Osteoblast (primary cell): Measurements from ENCODE around the gene TRIM40. TPM values are rescaled to one million over a fixed set of nuclear protein-coding genes. Genes with fewer than 3 reads are reported as not detected.
"Not testable (repeated sequence)": the region's sequence is repeated elsewhere in the genome, so short reads cannot be mapped to it uniquely, and the experiment has no call there.

Experiments used
- DNase-seq: peaks from one replicate; pipeline ENCODE4 v3.0.0; 2011; ENCODE audit warnings: low spot score, mixed read lengths; ENCODE audit not compliant: insufficient read length; ENCODE audit errors: missing footprints
- H2AFZ ChIP-seq: 2 replicates; pipeline ENCODE4 v1.6.0; 2011; ENCODE audit warnings: mild to moderate bottlenecking, low read length
- H3K27ac ChIP-seq: 2 replicates; pipeline ENCODE4 v1.5.1; 2011; ENCODE audit warnings: mild to moderate bottlenecking, low read depth, low read length, moderate library complexity
- H3K27me3 ChIP-seq: 2 replicates; pipeline ENCODE4 v1.6.0; 2012; ENCODE audit warnings: mild to moderate bottlenecking, control low read depth, inconsistent platforms, low read length, moderate library complexity; ENCODE audit not compliant: insufficient read depth
- H3K36me3 ChIP-seq: 2 replicates; pipeline ENCODE4 v1.5.1; 2011; ENCODE audit warnings: mild to moderate bottlenecking, low read length, control low read depth, moderate library complexity; ENCODE audit not compliant: insufficient read depth
- H3K4me1 ChIP-seq: 2 replicates; pipeline ENCODE4 v1.5.1; 2011; ENCODE audit warnings: mild to moderate bottlenecking, low read length, control low read depth, moderate library complexity; ENCODE audit not compliant: insufficient read depth
- H3K4me2 ChIP-seq: 2 replicates; pipeline ENCODE4 v1.6.0; 2011; ENCODE audit warnings: mild to moderate bottlenecking, low read length; ENCODE audit not compliant: insufficient read depth
- H3K4me3 ChIP-seq: fragments of 200-600 bp; sonication (generic); 3 replicates; pipeline ENCODE4 v1.5.1; 2012; ENCODE audit warnings: mild to moderate bottlenecking, low read length, inconsistent platforms; ENCODE audit not compliant: insufficient read depth
- H3K79me2 ChIP-seq: 2 replicates; pipeline ENCODE4 v1.6.0; 2012; ENCODE audit warnings: mild to moderate bottlenecking, low read length, control low read depth, inconsistent platforms; ENCODE audit not compliant: insufficient read depth
- H3K9me3 ChIP-seq: 2 replicates; pipeline ENCODE4 v1.5.1; 2011; ENCODE audit warnings: low read depth, low read length, control low read depth
- H4K20me1 ChIP-seq: 2 replicates; pipeline ENCODE4 v1.6.0; 2012; ENCODE audit warnings: mild to moderate bottlenecking, low read length, control low read depth; ENCODE audit not compliant: insufficient read depth
- total RNA-seq: library from RNA; depleted of rRNA; stranded (reverse); fragments of >200 nt; gene quantifications from 2 replicates; pipeline ENCODE4 v1.2.3, GENCODE V29; 2012
- TF ChIP-seq, protein P1 (sequence below): IDR thresholded peaks from 2 replicates; pipeline ENCODE4 v1.5.1; 2011; ENCODE audit warnings: mild to moderate bottlenecking, low read depth, low read length, moderate library complexity; ENCODE audit errors: extremely low read depth

Gene TRIM40
- total RNA-seq, 1 donor, result not detected

DNA sequence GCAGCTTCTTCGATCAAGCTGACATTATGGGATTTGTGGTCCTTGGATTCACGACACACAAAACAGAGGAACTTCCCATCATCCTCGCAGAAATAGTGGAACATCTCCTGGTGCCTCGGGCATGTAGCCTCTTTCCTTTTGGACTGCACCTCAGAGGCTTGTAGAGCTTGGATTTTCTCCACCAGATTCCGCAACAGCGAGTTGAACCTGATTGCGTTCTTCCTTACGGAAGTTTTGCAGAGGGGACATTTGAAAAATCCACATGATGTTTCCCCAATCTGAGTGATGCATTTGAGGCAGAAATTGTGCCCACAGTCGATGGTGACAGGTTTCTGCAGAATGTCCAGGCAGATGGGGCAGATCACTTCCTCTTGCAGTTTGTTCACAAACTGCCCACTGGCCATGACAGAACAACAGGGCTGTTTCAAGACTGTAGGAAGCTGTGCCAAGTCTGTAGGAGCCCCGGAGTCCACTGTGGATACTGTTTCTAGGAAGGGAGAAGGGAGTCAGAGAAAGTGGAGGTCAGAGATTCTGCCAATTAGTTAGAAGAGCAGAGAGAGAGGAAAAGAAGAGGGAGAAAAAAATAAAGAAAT lies 23.4 kb upstream of the TRIM40 start:
- Histone ChIP-seq H3K79me2 (no peaks in the 10 kb centered on the region), H3K4me3 (no peak overlapping the region), H3K4me2 (no peak overlapping the region), H3K27ac (no peak overlapping the region), H3K36me3 (no peaks in the 10 kb centered on the region), H4K20me1 (no peaks in the 10 kb centered on the region), H3K27me3 (peaks cover 51% of the 10 kb centered on the region), H2AFZ (no peak overlapping the region), H3K9me3 (no peaks in the 10 kb centered on the region), H3K4me1 (no peaks in the 10 kb centered on the region)
- TF ChIP-seq, protein P1, sequence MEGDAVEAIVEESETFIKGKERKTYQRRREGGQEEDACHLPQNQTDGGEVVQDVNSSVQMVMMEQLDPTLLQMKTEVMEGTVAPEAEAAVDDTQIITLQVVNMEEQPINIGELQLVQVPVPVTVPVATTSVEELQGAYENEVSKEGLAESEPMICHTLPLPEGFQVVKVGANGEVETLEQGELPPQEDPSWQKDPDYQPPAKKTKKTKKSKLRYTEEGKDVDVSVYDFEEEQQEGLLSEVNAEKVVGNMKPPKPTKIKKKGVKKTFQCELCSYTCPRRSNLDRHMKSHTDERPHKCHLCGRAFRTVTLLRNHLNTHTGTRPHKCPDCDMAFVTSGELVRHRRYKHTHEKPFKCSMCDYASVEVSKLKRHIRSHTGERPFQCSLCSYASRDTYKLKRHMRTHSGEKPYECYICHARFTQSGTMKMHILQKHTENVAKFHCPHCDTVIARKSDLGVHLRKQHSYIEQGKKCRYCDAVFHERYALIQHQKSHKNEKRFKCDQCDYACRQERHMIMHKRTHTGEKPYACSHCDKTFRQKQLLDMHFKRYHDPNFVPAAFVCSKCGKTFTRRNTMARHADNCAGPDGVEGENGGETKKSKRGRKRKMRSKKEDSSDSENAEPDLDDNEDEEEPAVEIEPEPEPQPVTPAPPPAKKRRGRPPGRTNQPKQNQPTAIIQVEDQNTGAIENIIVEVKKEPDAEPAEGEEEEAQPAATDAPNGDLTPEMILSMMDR, result no peak
- DNase-seq, result no peak

DNA sequence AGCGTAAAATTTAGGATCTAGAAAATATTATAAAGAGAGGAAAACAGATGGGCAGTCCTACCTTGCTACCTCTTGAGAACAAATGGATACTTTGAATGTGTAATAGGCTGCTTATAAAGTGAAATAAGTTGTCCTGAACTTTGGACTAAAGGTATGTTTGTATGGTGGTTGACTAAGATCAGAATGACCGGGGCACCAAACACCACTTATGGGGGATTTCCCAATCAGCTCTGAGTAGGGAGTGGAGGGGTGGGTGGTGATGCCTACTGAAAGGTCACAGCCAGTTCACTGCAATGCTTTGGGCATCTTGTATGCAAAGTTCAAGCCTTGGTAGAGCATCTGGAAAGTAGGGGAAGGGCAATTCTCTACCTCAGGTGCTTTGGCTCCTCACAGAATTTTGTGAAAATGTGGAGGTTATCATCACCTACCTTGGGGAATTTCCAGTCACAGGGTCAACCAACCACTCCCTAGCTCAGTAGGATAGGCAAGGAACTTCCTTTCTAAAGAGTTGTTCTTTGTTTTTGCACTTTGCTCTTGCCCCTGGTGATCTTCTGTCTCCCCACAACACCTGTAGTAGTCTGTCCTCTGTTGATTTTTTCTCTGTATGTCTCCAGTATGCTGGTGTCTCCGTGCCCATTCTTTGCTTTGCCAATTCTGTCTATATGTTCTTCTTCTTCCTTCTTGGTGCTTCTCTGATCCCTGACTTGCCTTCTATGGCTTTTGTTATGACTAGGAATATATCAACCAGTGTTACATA lies 22.8 kb upstream of the TRIM40 start, which contains the start of gene TRIM31:
Gene TRIM31, minus strand, starts transcription at position 88 of the 757 bp plus-strand sequence. CDS start 285 bp downstream, outside the sequence.
- Histone ChIP-seq H3K4me3 (no peak within 1 kb of the TSS), H3K27ac (no peak within 1 kb of the TSS), H3K36me3 (no peaks in the 10 kb centered on the region), H3K79me2 (no peaks in the 10 kb centered on the region), H3K27me3 (peaks cover 51% of the 10 kb centered on the region), H4K20me1 (no peaks in the 10 kb centered on the region), H2AFZ (no peak within 1 kb of the TSS), H3K9me3 (no peaks in the 10 kb centered on the region), H3K4me1 (no peaks in the 10 kb centered on the region), H3K4me2 (no peak within 1 kb of the TSS)
- TF ChIP-seq, protein P1, result no peak
- DNase-seq, result no peak

DNA sequence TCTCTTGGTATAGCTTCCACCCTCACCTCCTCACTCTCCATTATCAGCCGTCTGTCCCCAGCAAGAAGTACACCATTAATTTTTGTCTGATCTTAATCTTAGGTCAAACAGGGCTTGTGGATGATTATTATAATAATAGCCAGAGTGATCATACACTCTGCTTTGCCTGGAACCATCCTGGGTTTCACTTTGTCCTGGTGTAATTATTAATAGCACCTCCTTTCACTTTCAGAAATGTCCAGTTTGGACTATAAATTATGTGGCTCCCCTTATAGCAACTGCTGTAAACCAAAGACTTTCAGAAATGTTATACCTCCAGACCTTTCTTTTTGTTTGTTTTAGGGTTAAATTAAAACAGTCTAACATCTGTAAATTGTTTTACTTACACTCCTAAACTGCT lies 22.1 kb upstream of the TRIM40 start:
- Histone ChIP-seq H4K20me1 (no peaks in the 10 kb centered on the region), H3K9me3 (no peaks in the 10 kb centered on the region), H3K4me3 (no peak overlapping the region), H3K79me2 (no peaks in the 10 kb centered on the region), H3K4me1 (no peaks in the 10 kb centered on the region), H2AFZ (no peak overlapping the region), H3K4me2 (no peak overlapping the region), H3K27me3 (peaks cover 51% of the 10 kb centered on the region), H3K36me3 (no peaks in the 10 kb centered on the region), H3K27ac (no peak overlapping the region)
- no peak for DNase-seq
- TF ChIP-seq, protein P1, result no peak

DNA sequence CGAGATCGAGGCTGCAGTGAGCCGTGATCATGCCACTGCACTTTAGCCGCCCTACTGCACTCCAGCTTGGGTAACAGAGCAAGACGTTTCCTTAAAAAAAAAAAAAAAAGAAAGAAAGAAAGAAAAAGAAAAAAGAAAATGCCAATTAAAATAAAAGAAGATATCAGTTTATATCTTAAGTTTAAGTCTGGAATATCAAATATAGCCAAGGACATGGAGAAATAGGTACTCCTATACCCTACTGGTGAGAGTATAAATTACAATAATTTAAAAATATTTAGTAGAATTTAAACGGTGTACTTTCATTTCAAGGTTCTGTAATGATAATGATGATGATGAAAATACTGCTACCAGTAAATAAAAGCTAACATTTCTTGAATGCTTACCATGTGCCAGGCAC lies 19.2 kb upstream of the TRIM40 start:
- Histone ChIP-seq H3K27me3 (peaks cover 30% of the 10 kb centered on the region), H3K4me2 (no peak overlapping the region), H3K9me3 (no peaks in the 10 kb centered on the region), H2AFZ (no peak overlapping the region), H3K79me2 (no peaks in the 10 kb centered on the region), H3K27ac (no peak overlapping the region), H3K4me3 (no peak overlapping the region), H3K36me3 (no peaks in the 10 kb centered on the region), H3K4me1 (peaks cover 5% of the 10 kb centered on the region), H4K20me1 (no peaks in the 10 kb centered on the region)
- DNase-seq, result no peak
- TF ChIP-seq, protein P1, result peak; percentile 22

DNA sequence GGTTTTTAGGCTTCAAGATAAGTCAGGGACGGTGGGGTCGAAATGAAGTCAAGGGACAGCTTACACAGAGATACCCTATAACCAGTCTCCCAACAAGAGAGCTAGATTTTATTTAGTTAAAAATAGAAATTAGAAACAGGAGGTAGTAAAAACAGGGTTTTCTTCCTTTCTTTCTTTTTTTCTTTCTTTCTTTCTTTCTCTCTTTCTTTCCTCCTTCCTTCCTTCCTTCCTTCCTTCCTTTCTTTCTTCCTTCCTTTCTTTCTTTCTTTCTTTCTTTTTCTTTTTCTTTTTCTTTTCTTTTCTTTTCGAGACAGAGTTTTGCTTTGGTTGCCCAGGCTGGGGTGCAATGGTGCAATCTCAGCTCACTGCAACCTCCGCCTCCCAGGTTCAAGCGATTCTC lies 17.2 kb upstream of the TRIM40 start:
- not testable (repeated sequence) for H2AFZ ChIP-seq, H3K36me3 ChIP-seq, H4K20me1 ChIP-seq, H3K4me3 ChIP-seq, H3K27ac ChIP-seq, DNase-seq, H3K4me1 ChIP-seq, H3K4me2 ChIP-seq, H3K79me2 ChIP-seq, H3K9me3 ChIP-seq
- peaks cover 10% of the 10 kb centered on the region for H3K27me3 ChIP-seq
